H1 (cell line): ENCODE data around the gene MBP. TPM values are rescaled to one million over a fixed set of nuclear protein-coding genes. Genes with fewer than 3 reads are reported as not detected.

Experiments
- CTCF ChIA-PET: fragments of 300-600 bp; sonication (Branson Sonifier 250); formaldehyde crosslinking; loops from one replicate; lab custom pipeline; 2021; ENCODE audit not compliant: partially characterized antibody; lab: Charles Lee
- POLR2A ChIA-PET: fragments of 300-600 bp; sonication (Branson Sonifier 250); formaldehyde crosslinking; loops from one replicate; lab custom pipeline; 2021; ENCODE audit warnings: inconsistent platforms; ENCODE audit not compliant: partially characterized antibody; lab: Charles Lee
- DNase-seq, 2 experiments: peaks; one replicate each; pipeline versions ENCODE4 v3.0.0 to v3.0.0-alpha.2; 2010 to 2022; ENCODE audit warnings: low spot score in 2 of 2, low read depth in 1 of 2, mixed read lengths in 1 of 2
- FAIRE-seq: peaks from 2 replicates; lab custom pipeline; 2011; peaks lifted over from hg19 to GRCh38; lab: Jason Lieb, UNC
- H2AFZ ChIP-seq: 2 replicates; pipeline ENCODE4 v1.8.1; 2012; ENCODE audit warnings: low read length, inconsistent platforms
- H2AK5ac ChIP-seq: 2 replicates; pipeline ENCODE4 v1.6.1; 2013; ENCODE audit warnings: low read depth, low read length
- H2BK120ac ChIP-seq: replicated peaks from 2 replicates; pipeline ENCODE3; 2013; ENCODE audit warnings: low read depth, low read length, inconsistent platforms
- H2BK12ac ChIP-seq: 2 replicates; pipeline ENCODE4 v1.6.1; 2013; ENCODE audit warnings: low read depth, low read length
- H2BK15ac ChIP-seq: 2 replicates; pipeline ENCODE4 v1.6.1; 2013; ENCODE audit warnings: low read length
- H2BK20ac ChIP-seq: 2 replicates; pipeline ENCODE4 v1.6.1; 2013; ENCODE audit warnings: low read length
- H2BK5ac ChIP-seq: 2 replicates; pipeline ENCODE4 v1.6.1; 2013; ENCODE audit warnings: low read depth, low read length
- H3K14ac ChIP-seq: 2 replicates; pipeline ENCODE4 v1.6.1; 2013; ENCODE audit warnings: inconsistent platforms; ENCODE audit not compliant: insufficient read length
- H3K18ac ChIP-seq: 2 replicates; pipeline ENCODE4 v1.6.1; 2013; ENCODE audit warnings: low read length; ENCODE audit errors: extremely low read depth
- H3K23ac ChIP-seq: 2 replicates; pipeline ENCODE4 v1.6.1; 2013; ENCODE audit warnings: inconsistent platforms; ENCODE audit not compliant: insufficient read length
- H3K23me2 ChIP-seq: 2 replicates; pipeline ENCODE4 v1.6.1; 2013; ENCODE audit warnings: low read depth, low read length
- H3K27ac ChIP-seq: 2 replicates; pipeline ENCODE4 v1.6.1; 2011; ENCODE audit warnings: low read depth, low read length, inconsistent platforms
- H3K27me3 ChIP-seq, 4 experiments: replicated peaks in 1 of 4; 1 replicate in 1 of 4; 2 replicates in 3 of 4; pipeline versions ENCODE4 v1.6.1 to v1.8.1; 2011 to 2013; ENCODE audit warnings: low read length in 3 of 4, mild to moderate bottlenecking in 3 of 4, inconsistent platforms in 2 of 4, mixed read lengths in 2 of 4, moderate library complexity in 1 of 4; ENCODE audit not compliant: control insufficient read depth in 3 of 4, insufficient read depth in 3 of 4; ENCODE audit errors: extremely low read depth in 1 of 4
- H3K36me3 ChIP-seq, 4 experiments: 2 replicates each; pipeline versions ENCODE4 v1.6.1 to v1.8.1; 2011 to 2013; ENCODE audit warnings: mild to moderate bottlenecking in 4 of 4, low read length in 3 of 4, moderate library complexity in 2 of 4, control low read depth in 1 of 4, inconsistent platforms in 1 of 4; ENCODE audit not compliant: insufficient read depth in 4 of 4, control insufficient read depth in 2 of 4
- H3K4ac ChIP-seq: replicated peaks from 2 replicates; pipeline ENCODE3; 2013; ENCODE audit warnings: low read length, low read depth, mixed read lengths, inconsistent platforms; ENCODE audit not compliant: insufficient read length
- H3K4me1 ChIP-seq, 4 experiments: replicated peaks in 1 of 4; 1 replicate in 1 of 4; 2 replicates in 3 of 4; pipeline versions ENCODE4 v1.6.1 to v1.8.1; 2011 to 2013; ENCODE audit warnings: low read length in 3 of 4, inconsistent platforms in 2 of 4, mixed read lengths in 1 of 4; ENCODE audit not compliant: insufficient read depth in 4 of 4, control insufficient read depth in 3 of 4
- H3K4me2 ChIP-seq, 2 experiments: 2 replicates each; pipeline versions ENCODE4 v1.6.1 to v1.8.1; 2011 to 2013; ENCODE audit warnings: low read depth in 2 of 2, low read length in 2 of 2, control low read depth in 1 of 2, inconsistent platforms in 1 of 2, mild to moderate bottlenecking in 1 of 2; ENCODE audit not compliant: insufficient read depth in 1 of 2
- H3K4me3 ChIP-seq, 4 experiments: fragments of 200-600, 300-600 bp in 1 of 4; sonication (generic), shearing (Covaris generic), sonication (Bioruptor Twin) in 1 of 4; 2 replicates each; pipeline versions ENCODE4 v1.5.1 to v1.8.1; 2011 to 2016; ENCODE audit warnings: low read length in 4 of 4, low read depth in 3 of 4, control low read depth in 2 of 4, inconsistent platforms in 2 of 4, mild to moderate bottlenecking in 2 of 4, mixed read lengths in 1 of 4, moderate library complexity in 1 of 4; ENCODE audit not compliant: insufficient read depth in 2 of 4; ENCODE audit errors: extremely low read depth in 1 of 4
- H3K56ac ChIP-seq: replicated peaks from 2 replicates; pipeline ENCODE3; 2013; ENCODE audit warnings: low read depth, mild to moderate bottlenecking, mixed read lengths, low read length, inconsistent platforms; ENCODE audit not compliant: insufficient read length
- H3K79me1 ChIP-seq: 2 replicates; pipeline ENCODE4 v1.6.1; 2013; ENCODE audit warnings: low read depth, low read length, control low read depth
- H3K79me2 ChIP-seq, 2 experiments: 2 replicates each; pipeline versions ENCODE4 v1.6.1 to v1.8.1; 2012 to 2013; ENCODE audit warnings: low read length in 2 of 2, mild to moderate bottlenecking in 2 of 2, inconsistent platforms in 1 of 2; ENCODE audit not compliant: insufficient read depth in 2 of 2, control insufficient read depth in 1 of 2
- H3K9ac ChIP-seq, 4 experiments: replicated peaks in 1 of 4; 1 replicate in 1 of 4; 2 replicates in 3 of 4; pipeline versions ENCODE4 v1.6.1 to v1.8.1; 2011 to 2013; ENCODE audit warnings: low read depth in 3 of 4, low read length in 3 of 4, control low read depth in 2 of 4, mild to moderate bottlenecking in 2 of 4, moderate library complexity in 2 of 4, inconsistent platforms in 1 of 4; ENCODE audit errors: extremely low read depth in 1 of 4
- H3K9me3 ChIP-seq, 2 experiments: 2 replicates each; pipeline versions ENCODE4 v1.6.1 to v1.8.1; 2012 to 2013; ENCODE audit warnings: mild to moderate bottlenecking in 2 of 2, moderate library complexity in 2 of 2, control low read depth in 1 of 2, inconsistent platforms in 1 of 2, low read depth in 1 of 2, low read length in 1 of 2, mixed read lengths in 1 of 2; ENCODE audit not compliant: insufficient read depth in 2 of 2
- H4K20me1 ChIP-seq, 2 experiments: replicated peaks in 1 of 2; 2 replicates each; pipeline versions ENCODE3 to v1.8.1; 2011 to 2013; ENCODE audit warnings: inconsistent platforms in 2 of 2, low read length in 2 of 2, mild to moderate bottlenecking in 1 of 2; ENCODE audit not compliant: insufficient read depth in 2 of 2, control insufficient read depth in 1 of 2
- H4K5ac ChIP-seq: 2 replicates; pipeline ENCODE4 v1.6.1; 2013; ENCODE audit warnings: low read length, low read depth, mixed read lengths, inconsistent platforms; ENCODE audit not compliant: insufficient read length
- H4K8ac ChIP-seq: 2 replicates; pipeline ENCODE4 v1.8.0; 2013; ENCODE audit warnings: mild to moderate bottlenecking, moderate library complexity, low read length, inconsistent platforms; ENCODE audit not compliant: insufficient read depth; ENCODE audit errors: extremely low read depth
- H4K91ac ChIP-seq: replicated peaks from 2 replicates; pipeline ENCODE3; 2013; ENCODE audit warnings: low read length, mixed read lengths, inconsistent platforms; ENCODE audit not compliant: insufficient read length
- GABPA ChIP-seq: IDR thresholded peaks from 2 replicates; pipeline ENCODE4 v1.6.1; 2011; ENCODE audit warnings: mild to moderate bottlenecking, low read length, moderate library complexity, borderline replicate concordance; ENCODE audit not compliant: insufficient read depth
- POU5F1 ChIP-seq: IDR thresholded peaks from 2 replicates; pipeline ENCODE4 v1.6.1; 2011; ENCODE audit warnings: low read depth, mild to moderate bottlenecking, low read length, moderate library complexity
- RXRA ChIP-seq: IDR thresholded peaks from 2 replicates; pipeline ENCODE4 v1.6.1; 2011; ENCODE audit warnings: low read depth, mild to moderate bottlenecking, low read length, moderate library complexity; ENCODE audit not compliant: insufficient read depth
- WGBS, 2 experiments: shearing (Covaris generic) in 1 of 2; methylation state at CpG; one replicate each; pipeline versions ENCODE4 v1.1.6 to v1.1.7; 2013 to 2015; ENCODE audit warnings: low lambda C conversion rate in 2 of 2, mixed read lengths in 2 of 2, inconsistent platforms in 1 of 2, low coverage in 1 of 2, missing lambda C conversion rate in 1 of 2; ENCODE audit not compliant: insufficient replicate concordance in 2 of 2, insufficient coverage in 1 of 2, insufficient read length in 1 of 2; ENCODE audit errors: extremely low coverage in 1 of 2, missing lambda C conversion rate in 1 of 2; 5-methylcytosine and 5-hydroxymethylcytosine counted together
- polyA plus RNA-seq, 7 experiments: library from polyadenylated mRNA; depleted of rRNA in 3 of 7; stranded (reverse) in 5 of 7; unstranded in 2 of 7; fragments of >200 nt in 5 of 7; fragments of 200-250 nt in 2 of 7; gene quantifications; 1 replicate in 5 of 7; 2 replicates in 1 of 7; 4 replicates in 1 of 7; pipeline versions ENCODE4 v1.2.1 to v1.2.3, GENCODE V29; 2011 to 2013; ENCODE audit warnings: missing spikeins in 2 of 7, mixed read lengths in 2 of 7
- total RNA-seq: library from RNA; stranded (reverse); fragmentation: NEBNext Ultra II Directional; extraction: Animal tissue kit (Norgen Biotek cat#: 25700); gene quantifications from 2 replicates; pipeline ENCODE4 v1.2.1, GENCODE V29; 2021

MBP gene
- total and polyA plus RNA-seq, 2 of the 8 experiments (the other 6 are each of a cell fraction or from before 2014, with no cell fraction given), result 7.7 to 19.2 TPM

DNA sequence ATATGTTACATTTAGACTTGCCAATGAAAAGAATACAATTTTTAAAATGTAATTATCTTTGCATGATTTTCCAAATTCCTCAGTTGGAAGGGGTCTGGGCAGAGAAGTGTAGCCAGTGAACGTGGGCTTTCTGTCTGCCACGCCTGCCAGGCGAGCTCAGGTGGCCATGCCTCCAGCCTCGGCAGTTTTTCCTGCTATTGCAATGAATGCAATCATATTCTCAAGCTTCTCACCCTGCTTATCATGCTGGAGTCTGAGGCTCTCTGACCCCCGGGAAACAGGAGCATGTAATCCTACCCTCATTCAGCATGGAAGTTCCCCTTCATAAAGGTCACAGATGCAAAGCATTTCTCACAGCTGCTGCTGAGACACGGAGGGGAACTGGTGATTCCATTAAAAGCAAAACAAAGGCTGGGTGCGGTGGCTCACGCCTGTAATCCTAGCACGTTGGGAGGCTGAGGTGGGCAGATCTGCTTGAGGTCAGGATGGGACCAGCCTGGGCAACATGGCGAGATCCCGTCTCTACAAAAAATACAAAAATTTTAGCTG, 154.8 kb downstream of the MBP start:
- TF ChIP-seq POU5F1, result no peak
- no peak for TF ChIP-seq RXRA
- TF ChIP-seq GABPA, result no peak
- H3K36me3 ChIP-seq, result no peaks in the 10 kb centered on the region
- H3K4me3 ChIP-seq, result no peak overlapping the region
- no peak overlapping the region for H3K27ac ChIP-seq
- no peak overlapping the region for H3K56ac ChIP-seq
- H4K20me1 ChIP-seq, result no peaks in the 10 kb centered on the region
- no peak overlapping the region for H2BK15ac ChIP-seq
- H4K91ac ChIP-seq, result no peak overlapping the region
- H2BK5ac ChIP-seq, result no peak overlapping the region; the same call in 1 of the 2 replicates
- H2AK5ac ChIP-seq, result no peak overlapping the region
- H3K4ac ChIP-seq, result no peak overlapping the region
- H3K23ac ChIP-seq, result no peak overlapping the region
- H4K8ac ChIP-seq, result no peak overlapping the region
- H4K5ac ChIP-seq, result no peak overlapping the region
- no peaks in the 10 kb centered on the region for H3K23me2 ChIP-seq
- no peaks in the 10 kb centered on the region for H3K9me3 ChIP-seq
- H3K4me1 ChIP-seq, result peaks cover 0 to 16% (median 8%) of the 10 kb centered on the region in 4 experiments; a peak in 6 of 7 replicates
- POLR2A ChIA-PET, result interaction anchor here (1.8 kb wide), 1 partner anchor 10 kb away, joined by 5 read pairs; no protein-coding TSS in a partner anchor
- H2BK120ac ChIP-seq, result no peak overlapping the region
- CTCF ChIA-PET, result interaction anchor here (0.6 to 13.3 kb wide), 10 partner anchors 9 to 166 kb away, joined by 3 to 188 read pairs (median 4); no protein-coding TSS in a partner anchor
- H3K4me2 ChIP-seq, result no peak overlapping the region
- FAIRE-seq, result no peak
- H3K27me3 ChIP-seq, result no peaks in the 10 kb centered on the region
- peak in 1 of 2 experiments; percentile 32 for DNase-seq
- H3K79me2 ChIP-seq, result no peaks in the 10 kb centered on the region
- H3K14ac ChIP-seq, result no peak overlapping the region
- H3K18ac ChIP-seq, result no peak overlapping the region
- H3K79me1 ChIP-seq, result no peaks in the 10 kb centered on the region
- H2BK12ac ChIP-seq, result no peak overlapping the region
- no peak overlapping the region for H2BK20ac ChIP-seq
- H3K9ac ChIP-seq, result no peak overlapping the region
- no peak overlapping the region for H2AFZ ChIP-seq
- 92% methylated on average over 11 of the region's 11 CpGs; no CpG with 5 or more reads in 1 of the 2 experiments for WGBS, 2 experiments
